ENCODE data around the gene UGT1A7. TPM values are rescaled to one million over a fixed set of nuclear protein-coding genes. Genes with fewer than 3 reads are reported as not detected.

Gene UGT1A7
- polyA plus RNA-seq, 3 donors: not detected

GRCh38 chr2:233638836-233639235 lies 42.9 kb upstream of the UGT1A7 start:
- Histone ChIP-seq H4K20me1 (ENCODE audit: insufficient read depth, low read length) (no peaks in the 10 kb centered on the region), H3K9me3 (replicated peaks in 1 of 2; ENCODE audit: control insufficient read depth in 1 of 2, insufficient read depth in 1 of 2, low read length in 2 of 2) (peaks cover 0 to 6% of the 10 kb centered on the region in 2 donors), H3K27me3 (ENCODE audit: control insufficient read depth in 2 of 2, insufficient read depth in 2 of 2, low read length in 2 of 2) (no peaks in the 10 kb centered on the region), H3K36me3 (replicated peaks in 1 of 2; ENCODE audit: control insufficient read depth in 1 of 2, insufficient read depth in 2 of 2, low read length in 2 of 2) (no peaks in the 10 kb centered on the region), H2AFZ (ENCODE audit: insufficient read depth, low read depth, low read length, poor library complexity, severe bottlenecking) (no peak overlapping the region), H3K4me2 (replicated peaks; ENCODE audit: extremely low read depth, low read length, poor library complexity, severe bottlenecking) (no peak overlapping the region), H3K4me3 (replicated peaks in 1 of 3; ENCODE audit: low read depth in 2 of 3, low read length in 3 of 3) (no peak overlapping the region), H3K27ac (ENCODE audit: low read depth in 1 of 2, low read length in 2 of 2) (no peak overlapping the region), H3K79me2 (ENCODE audit: insufficient read depth, low read length) (no peaks in the 10 kb centered on the region), H3K4me1 (ENCODE audit: control insufficient read depth in 1 of 2, insufficient read depth in 2 of 2, low read length in 2 of 2) (no peaks in the 10 kb centered on the region), H3K9ac (ENCODE audit: insufficient read depth, low read length, poor library complexity, severe bottlenecking) (no peak overlapping the region)
- intact Hi-C loops (cut with micrococcal nuclease): no loop called here
- Mint-ChIP-seq H3K27ac (no peak overlapping the region), H3K9me3 (peaks cover 2 to 9% (median 4%) of the 10 kb centered on the region in 7 donors), H3K36me3 (no peaks in the 10 kb centered on the region), H3K4me3 (no peak overlapping the region), H3K27me3 (ENCODE audit: low read depth in 3 of 3) (peaks cover 1 to 3% (median 3%) of the 10 kb centered on the region in 3 donors), H3K4me1 (no peaks in the 10 kb centered on the region)
- DNase-seq: no peak
- no peak for TF ChIP-seq CTCF (IDR thresholded peaks at IDR 0.05)
- 100% methylated on average over 1 of the region's 5 CpGs for WGBS (ENCODE audit: insufficient coverage)

- no peak for TF ChIP-seq CTCF (IDR thresholded peaks at IDR 0.05)
- H3K27ac ChIP-seq (ENCODE audit: low read depth in 1 of 2, low read length in 2 of 2): no peak overlapping the region
- Mint-ChIP-seq H3K9me3 (peaks cover 3 to 12% (median 9%) of the 10 kb centered on the region in 7 donors), H3K27me3 (ENCODE audit: low read depth in 3 of 3) (peaks cover 0 to 5% (median 1%) of the 10 kb centered on the region in 3 donors), H3K4me3 (no peak overlapping the region), H3K4me1 (no peaks in the 10 kb centered on the region), H3K36me3 (no peaks in the 10 kb centered on the region), H3K27ac (no peak overlapping the region)
- H3K79me2 ChIP-seq (ENCODE audit: insufficient read depth, low read length): no peaks in the 10 kb centered on the region
- no peaks in the 10 kb centered on the region for H3K27me3 ChIP-seq (ENCODE audit: control insufficient read depth in 2 of 2, insufficient read depth in 2 of 2, low read length in 2 of 2)
- no peaks in the 10 kb centered on the region for H3K36me3 ChIP-seq (replicated peaks in 1 of 2; ENCODE audit: control insufficient read depth in 1 of 2, insufficient read depth in 2 of 2, low read length in 2 of 2)
- H4K20me1 ChIP-seq (ENCODE audit: insufficient read depth, low read length): no peaks in the 10 kb centered on the region
- peaks cover 0 to 14% of the 10 kb centered on the region in 2 donors for H3K9me3 ChIP-seq (replicated peaks in 1 of 2; ENCODE audit: control insufficient read depth in 1 of 2, insufficient read depth in 1 of 2, low read length in 2 of 2)
- no peak overlapping the region for H3K4me3 ChIP-seq (replicated peaks in 1 of 3; ENCODE audit: low read depth in 2 of 3, low read length in 3 of 3)
- DNase-seq: no peak
- intact Hi-C loops (cut with micrococcal nuclease): no loop called here
- no peak overlapping the region for H2AFZ ChIP-seq (ENCODE audit: insufficient read depth, low read depth, low read length, poor library complexity, severe bottlenecking)
- no peak overlapping the region for H3K4me2 ChIP-seq (replicated peaks; ENCODE audit: extremely low read depth, low read length, poor library complexity, severe bottlenecking)
- no peak overlapping the region for H3K9ac ChIP-seq (ENCODE audit: insufficient read depth, low read length, poor library complexity, severe bottlenecking)
- H3K4me1 ChIP-seq (ENCODE audit: control insufficient read depth in 1 of 2, insufficient read depth in 2 of 2, low read length in 2 of 2): no peaks in the 10 kb centered on the region
Measured at GRCh38 chr2:233639860-233640259, 41.8 kb upstream of the UGT1A7 start.

All from CD14-positive monocyte (primary cell).